OCI-LY1 (cell line): ENCODE measurements around the gene TMEM171.

Source experiments
- H2AFZ ChIP-seq: fragments of 200-600 bp; sonication (generic), shearing (Covaris generic); 2 replicates; pipeline ENCODE4 v1.6.0; 2014; ENCODE audit warnings: antibody characterized with exemption, mild to moderate bottlenecking, low read length
- H3F3A ChIP-seq: fragments of 200-600 bp; sonication (generic), shearing (Covaris generic); 2 replicates; pipeline ENCODE4 v1.6.0; 2014; ENCODE audit warnings: mild to moderate bottlenecking, antibody characterized with exemption, low read length, moderate library complexity; ENCODE audit not compliant: insufficient read depth
- H3K27ac ChIP-seq: fragments of 200-600 bp; sonication (generic); 2 replicates; pipeline ENCODE4 v1.5.1; 2014; ENCODE audit warnings: low read length, mixed run types, mild to moderate bottlenecking, low read depth; ENCODE audit not compliant: poor library complexity, severe bottlenecking
- H3K27me3 ChIP-seq: fragments of 200-600 bp; sonication (generic); 2 replicates; pipeline ENCODE4 v1.6.0; 2014; ENCODE audit warnings: antibody characterized with exemption, mild to moderate bottlenecking, low read length, moderate library complexity; ENCODE audit not compliant: insufficient read depth
- H3K36me3 ChIP-seq: fragments of 200-600 bp; sonication (generic); 2 replicates; pipeline ENCODE4 v1.6.1; 2014; ENCODE audit warnings: mild to moderate bottlenecking, antibody characterized with exemption, low read length, moderate library complexity, mixed read lengths; ENCODE audit not compliant: insufficient read depth
- H3K4me1 ChIP-seq: fragments of 200-600 bp; sonication (generic); 2 replicates; pipeline ENCODE4 v1.5.1; 2014; ENCODE audit warnings: mild to moderate bottlenecking, low read length, moderate library complexity; ENCODE audit not compliant: insufficient read depth, severe bottlenecking
- H3K4me2 ChIP-seq: fragments of 200-600 bp; sonication (generic), shearing (Covaris generic); 2 replicates; pipeline ENCODE4 v1.6.1; 2014; ENCODE audit warnings: low read length
- H3K4me3 ChIP-seq: fragments of 200-600 bp; sonication (generic); 2 replicates; pipeline ENCODE4 v1.5.1; 2014; ENCODE audit warnings: low read length, low read depth, mild to moderate bottlenecking, mixed read lengths; ENCODE audit not compliant: poor library complexity, severe bottlenecking
- H3K79me2 ChIP-seq: fragments of 200-600 bp; shearing (Covaris generic); 2 replicates; pipeline ENCODE4 v1.6.1; 2016; ENCODE audit warnings: mixed run types, low read length, mixed read lengths; ENCODE audit not compliant: insufficient read depth
- H3K9ac ChIP-seq: fragments of 200-600 bp; sonication (generic), shearing (Covaris generic); 2 replicates; pipeline ENCODE4 v1.6.1; 2014; ENCODE audit warnings: mild to moderate bottlenecking, low read length, mixed read lengths
- H3K9me2 ChIP-seq: fragments of 200-600 bp; sonication (generic), shearing (Covaris generic); 2 replicates; pipeline ENCODE4 v1.6.1; 2014; ENCODE audit warnings: low read depth, mild to moderate bottlenecking, low read length, mixed read lengths
- H3K9me3 ChIP-seq: fragments of 200-600 bp; shearing (Covaris generic); 2 replicates; pipeline ENCODE4 v1.6.1; 2014; ENCODE audit warnings: low read length, mixed read lengths
- H4K20me1 ChIP-seq: fragments of 200-600 bp; sonication (generic), shearing (Covaris generic); 2 replicates; pipeline ENCODE4 v1.6.0; 2016; ENCODE audit warnings: mild to moderate bottlenecking, low read length; ENCODE audit not compliant: insufficient read depth
- CTCF ChIP-seq: fragments of 200-600 bp; sonication (generic), shearing (Covaris generic); IDR thresholded peaks from 2 replicates; pipeline ENCODE4 v1.5.1; 2017; ENCODE audit warnings: mild to moderate bottlenecking, antibody characterized with exemption, low read length, moderate library complexity, mixed read lengths
- EZH2 ChIP-seq: fragments of 200-600 bp; sonication (generic), shearing (Covaris generic); IDR thresholded peaks from 2 replicates; pipeline ENCODE4 v1.8.0; 2017; ENCODE audit warnings: borderline replicate concordance, mixed run types, mild to moderate bottlenecking, antibody characterized with exemption, low read length, moderate library complexity, mixed read lengths

The TMEM171 gene

GRCh38 chr5:73139485-73139884 is 19.1 kb downstream of the TMEM171 start:
- H3F3A ChIP-seq = no peaks in the 10 kb centered on the region
- no peaks in the 10 kb centered on the region for H3K79me2 ChIP-seq
- no peak overlapping the region for H3K9ac ChIP-seq
- H3K9me3 ChIP-seq = no peaks in the 10 kb centered on the region
- H2AFZ ChIP-seq = no peak overlapping the region
- no peaks in the 10 kb centered on the region for H3K4me1 ChIP-seq
- no peaks in the 10 kb centered on the region for H3K36me3 ChIP-seq
- H3K9me2 ChIP-seq = no peaks in the 10 kb centered on the region
- H4K20me1 ChIP-seq = no peaks in the 10 kb centered on the region
- no peak overlapping the region for H3K4me2 ChIP-seq
- TF ChIP-seq EZH2 = no peak
- TF ChIP-seq CTCF = no peak
- H3K4me3 ChIP-seq = no peak overlapping the region
- H3K27me3 ChIP-seq = no peaks in the 10 kb centered on the region
- H3K27ac ChIP-seq = no peak overlapping the region

GRCh38 chr5:73140801-73141200 is 20.4 kb downstream of the TMEM171 start:
- Histone ChIP-seq H3F3A (no peaks in the 10 kb centered on the region), H3K9me3 (no peaks in the 10 kb centered on the region), H3K4me3 (no peak overlapping the region), H3K9me2 (no peaks in the 10 kb centered on the region), H4K20me1 (no peaks in the 10 kb centered on the region), H3K9ac (no peak overlapping the region), H3K27ac (no peak overlapping the region), H3K4me1 (no peaks in the 10 kb centered on the region), H3K4me2 (no peak overlapping the region), H3K79me2 (no peaks in the 10 kb centered on the region), H3K36me3 (no peaks in the 10 kb centered on the region), H2AFZ (no peak overlapping the region), H3K27me3 (no peaks in the 10 kb centered on the region)
- no peak for TF ChIP-seq CTCF
- no peak for TF ChIP-seq EZH2

GRCh38 chr5:73142035-73142434 is 21.7 kb downstream of the TMEM171 start:
- no peak overlapping the region for H3K27ac ChIP-seq
- H3K4me2 ChIP-seq = no peak overlapping the region
- no peaks in the 10 kb centered on the region for H4K20me1 ChIP-seq
- H3F3A ChIP-seq = no peaks in the 10 kb centered on the region
- H3K79me2 ChIP-seq = no peaks in the 10 kb centered on the region
- no peak for TF ChIP-seq CTCF
- no peak for TF ChIP-seq EZH2
- no peaks in the 10 kb centered on the region for H3K9me2 ChIP-seq
- H3K4me1 ChIP-seq = no peaks in the 10 kb centered on the region
- H3K27me3 ChIP-seq = no peaks in the 10 kb centered on the region
- no peak overlapping the region for H2AFZ ChIP-seq
- H3K36me3 ChIP-seq = no peaks in the 10 kb centered on the region
- no peak overlapping the region for H3K4me3 ChIP-seq
- no peaks in the 10 kb centered on the region for H3K9me3 ChIP-seq
- no peak overlapping the region for H3K9ac ChIP-seq
